GM12891 (cell line): ENCODE data around the gene CACNA1H.

ENCODE experiments used
- POLR2A ChIP-seq: IDR thresholded peaks from 2 replicates; pipeline ENCODE4 v1.6.1; 2011; ENCODE audit warnings: low read depth, low read length, control low read depth
- POLR2AphosphoS5 ChIP-seq: IDR thresholded peaks from 2 replicates; pipeline ENCODE4 v1.6.1; 2011; ENCODE audit warnings: low read depth, low read length, control low read depth
- TAF1 ChIP-seq: IDR thresholded peaks from 2 replicates; pipeline ENCODE4 v1.6.1; 2011; ENCODE audit warnings: low read depth, low read length, control low read depth

DNA sequence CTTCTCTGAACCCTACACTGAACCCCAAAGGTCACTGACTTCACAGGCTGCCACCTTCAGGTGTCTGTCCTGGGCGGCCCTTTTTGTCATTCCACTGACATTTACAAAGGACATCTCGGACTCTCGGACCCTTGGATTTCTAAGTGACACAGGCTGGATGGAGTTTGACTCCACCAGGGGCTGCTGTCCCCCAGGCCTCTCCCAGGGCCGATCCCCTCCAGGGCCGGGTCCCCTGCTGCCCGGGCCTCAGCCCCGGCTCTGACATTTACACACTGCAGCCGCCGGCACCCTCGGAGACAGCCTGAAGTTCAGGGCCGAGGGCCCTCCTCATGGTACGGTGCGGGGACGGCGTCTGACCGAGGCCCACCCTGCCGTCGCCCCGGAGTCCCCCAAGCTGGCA is 24.1 kb downstream of the CACNA1H start:
- TF ChIP-seq TAF1 (no peak), POLR2A (no peak), POLR2AphosphoS5 (no peak)
